Stomach smooth muscle (tissue), 2 donors: ENCODE measurements around the gene UBAP1L.

Experiments
- H3K27ac ChIP-seq: one replicate; pipeline ENCODE4 v1.7.0; 2013; ENCODE audit warnings: mild to moderate bottlenecking, low read length, inconsistent platforms
- H3K27me3 ChIP-seq, 2 donors: one replicate each; pipeline ENCODE4 v1.7.0; 2013; ENCODE audit warnings: low read length in 2 of 2; ENCODE audit not compliant: insufficient read depth in 2 of 2, control insufficient read depth in 1 of 2
- H3K36me3 ChIP-seq, 2 donors: one replicate each; pipeline ENCODE4 v1.7.0; 2013; ENCODE audit warnings: low read length in 2 of 2; ENCODE audit not compliant: control insufficient read depth in 2 of 2, insufficient read depth in 2 of 2
- H3K4me1 ChIP-seq: one replicate; pipeline ENCODE4 v1.7.0; 2013; ENCODE audit warnings: low read length; ENCODE audit not compliant: control insufficient read depth, insufficient read depth
- H3K4me3 ChIP-seq, 2 donors: one replicate each; pipeline ENCODE4 v1.7.0; 2013; ENCODE audit warnings: low read length in 2 of 2
- H3K9ac ChIP-seq, 2 donors: one replicate each; pipeline ENCODE4 v1.7.0; 2013; ENCODE audit warnings: low read length in 2 of 2, mild to moderate bottlenecking in 1 of 2
- H3K9me3 ChIP-seq, 2 donors: one replicate each; pipeline ENCODE4 v1.7.0; 2013; ENCODE audit warnings: low read length in 2 of 2; ENCODE audit not compliant: control insufficient read depth in 2 of 2
- donor health status: healthy.
- donor health status: Pancreatic carcinoma.

UBAP1L gene

DNA sequence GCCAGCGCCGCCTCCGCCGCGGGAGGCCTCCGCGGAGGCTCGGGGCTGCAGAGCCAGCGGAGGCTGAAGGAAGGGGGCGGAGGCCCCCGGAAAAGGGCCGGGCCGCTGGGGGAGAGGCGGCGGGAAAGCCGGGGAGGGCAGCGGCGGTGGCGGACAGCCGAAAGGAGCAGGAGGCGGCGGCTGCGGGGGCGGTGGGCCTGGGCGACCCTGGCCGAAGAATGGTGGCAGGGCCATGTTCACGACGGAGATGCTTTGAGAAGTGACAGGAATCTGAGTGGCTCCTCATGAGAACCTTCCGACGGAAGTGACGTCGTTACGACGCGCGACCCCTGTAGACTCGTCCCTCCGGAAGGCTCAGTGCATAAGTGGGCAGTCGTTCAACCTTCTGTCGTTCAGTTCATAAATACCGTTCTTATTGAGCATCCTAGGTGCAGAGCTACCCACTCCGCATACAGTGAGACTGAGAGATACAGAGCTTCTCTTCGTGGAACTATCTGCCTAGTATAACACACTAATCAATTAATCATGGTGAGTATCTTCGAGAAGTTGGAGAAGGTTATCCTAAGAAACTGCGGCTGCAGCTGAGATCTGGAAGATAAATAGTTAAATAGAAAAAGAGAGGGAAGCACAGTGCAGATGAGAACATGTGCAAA, 18.7 kb upstream of the UBAP1L start, which contains the start of gene PDCD7:
Gene PDCD7, minus strand, starts transcription at position 261 of the 653 bp plus-strand sequence. Its CDS starts 27 bp downstream, at position 234.
- peak within 1 kb of the TSS; percentile 83 to 97 for H3K4me3 ChIP-seq
- peak within 1 kb of the TSS; percentile 85 to 89 for H3K9ac ChIP-seq
- H3K4me1 ChIP-seq, result peaks cover 11% of the 10 kb centered on the region
- H3K27ac ChIP-seq, result peak within 1 kb of the TSS; percentile 71
- peaks cover 8 to 11% of the 10 kb centered on the region in 2 donors for H3K36me3 ChIP-seq
- H3K27me3 ChIP-seq, result no peaks in the 10 kb centered on the region
- no peaks in the 10 kb centered on the region for H3K9me3 ChIP-seq

GRCh38 chr15:65132878-65133547, 18.0 kb upstream of the UBAP1L start:
- Histone ChIP-seq H3K9ac (peak overlapping the region; percentile 85 to 89), H3K9me3 (no peaks in the 10 kb centered on the region), H3K27ac (peak overlapping the region; percentile 71)

GRCh38 chr15:65130941-65131340, 15.9 kb upstream of the UBAP1L start:
- peaks cover 24% of the 10 kb centered on the region in 2 donors for H3K36me3 ChIP-seq
- no peaks in the 10 kb centered on the region for H3K27me3 ChIP-seq
- no peaks in the 10 kb centered on the region for H3K9me3 ChIP-seq
- peaks cover 11% of the 10 kb centered on the region for H3K4me1 ChIP-seq
- no peak overlapping the region for H3K27ac ChIP-seq
- no peak overlapping the region for H3K4me3 ChIP-seq
- H3K9ac ChIP-seq, result no peak overlapping the region

More at GRCh38 chr15:65132878-65133547, 18.0 kb upstream of the UBAP1L start:
- H3K4me3 ChIP-seq, result peak overlapping the region; percentile 83 to 97
- H3K36me3 ChIP-seq, result peaks cover 14 to 18% of the 10 kb centered on the region in 2 donors
- no peaks in the 10 kb centered on the region for H3K27me3 ChIP-seq
- peaks cover 11% of the 10 kb centered on the region for H3K4me1 ChIP-seq

DNA sequence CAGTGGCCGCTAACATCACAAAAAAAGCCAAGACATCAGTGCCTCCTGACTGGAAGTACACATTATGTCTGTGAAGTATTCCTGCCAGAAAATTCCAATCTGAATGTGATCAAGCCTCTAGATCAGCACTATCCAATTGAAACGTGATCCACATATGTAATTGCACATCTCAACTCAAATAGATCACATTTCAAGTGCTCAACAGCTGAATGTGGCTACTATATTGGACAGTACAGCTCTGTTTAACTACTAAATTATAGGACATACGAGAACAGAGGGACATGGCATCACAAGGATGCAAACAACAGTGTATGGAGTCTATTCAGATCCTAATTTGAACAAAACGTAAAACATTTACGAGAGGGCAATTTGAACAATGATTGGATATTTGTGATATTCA, 542 bp upstream of the UBAP1L start:
- Histone ChIP-seq H3K4me1 (no peaks in the 10 kb centered on the region), H3K27me3 (no peaks in the 10 kb centered on the region), H3K9ac (no peak overlapping the region), H3K4me3 (no peak overlapping the region), H3K9me3 (no peaks in the 10 kb centered on the region), H3K36me3 (peaks cover 34 to 47% of the 10 kb centered on the region in 2 donors), H3K27ac (no peak overlapping the region)

DNA sequence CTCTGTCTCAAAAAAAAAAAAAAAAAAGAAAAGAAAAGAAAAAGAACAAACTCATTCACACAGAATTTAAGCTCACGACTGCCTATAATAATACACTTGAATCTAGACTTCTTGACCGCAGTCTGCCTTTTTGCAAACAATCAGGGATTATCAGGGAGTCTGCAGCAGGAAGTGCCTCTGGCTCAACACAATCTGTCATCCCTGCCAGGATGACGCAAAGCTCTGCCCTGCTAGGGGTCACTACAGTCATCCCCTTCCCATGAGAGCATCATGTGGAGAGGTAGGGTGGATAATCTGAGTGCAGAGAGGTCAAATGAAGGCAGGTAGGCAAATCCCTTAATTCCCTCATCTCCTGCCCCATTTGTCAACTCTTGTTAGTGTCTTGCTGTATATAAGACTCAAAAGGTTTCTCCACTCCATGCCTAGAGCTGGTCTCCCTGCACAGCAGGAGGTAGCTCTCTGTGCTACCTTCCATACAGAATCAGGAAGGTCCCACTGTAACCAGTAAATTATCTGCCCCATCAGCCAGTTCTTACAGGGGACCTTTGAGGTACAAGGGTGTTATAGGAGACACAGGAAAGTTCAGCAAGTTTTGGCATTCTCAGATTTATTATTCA, 4.2 kb downstream of the UBAP1L start:
- H3K36me3 ChIP-seq, result peaks cover 17 to 26% of the 10 kb centered on the region in 2 donors
- H3K4me1 ChIP-seq, result no peaks in the 10 kb centered on the region
- H3K27ac ChIP-seq, result no peak overlapping the region
- no peak overlapping the region for H3K4me3 ChIP-seq
- H3K9ac ChIP-seq, result no peak overlapping the region
- H3K9me3 ChIP-seq, result no peaks in the 10 kb centered on the region
- H3K27me3 ChIP-seq, result no peaks in the 10 kb centered on the region

DNA sequence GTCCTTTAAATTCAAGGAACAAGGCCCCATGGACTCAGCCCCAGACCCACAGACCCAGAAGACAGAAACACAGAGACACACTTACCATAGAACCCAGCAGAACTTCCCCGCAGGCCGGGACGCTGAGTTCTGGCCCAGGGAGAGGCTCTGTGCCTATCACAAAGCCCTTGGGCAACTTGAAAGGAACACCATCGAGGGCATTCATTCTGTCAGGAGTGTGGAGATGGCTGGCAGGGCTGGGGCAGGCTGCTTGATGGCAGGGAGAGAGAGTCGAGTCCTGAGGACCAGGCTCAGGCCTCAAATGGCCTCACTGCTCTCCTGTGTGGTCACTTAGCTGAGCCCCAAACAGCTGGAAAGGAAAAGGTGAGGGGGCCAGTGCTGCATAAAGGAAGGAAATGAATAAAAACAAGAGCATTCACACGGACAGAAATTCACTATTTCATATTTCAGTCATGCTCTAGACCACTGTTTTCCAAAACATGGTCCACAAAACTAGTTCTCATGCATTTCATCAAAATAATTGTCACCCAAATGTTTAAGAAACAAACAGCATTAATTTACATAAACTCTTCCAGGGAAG, 8.9 kb downstream of the UBAP1L start:
- no peak overlapping the region for H3K27ac ChIP-seq
- peaks cover 14 to 17% of the 10 kb centered on the region in 2 donors for H3K36me3 ChIP-seq
- no peaks in the 10 kb centered on the region for H3K9me3 ChIP-seq
- peaks cover 7% of the 10 kb centered on the region for H3K4me1 ChIP-seq
- H3K27me3 ChIP-seq, result no peaks in the 10 kb centered on the region
- no peak overlapping the region for H3K4me3 ChIP-seq
- H3K9ac ChIP-seq, result no peak overlapping the region

- H3K27me3 ChIP-seq, result no peaks in the 10 kb centered on the region
- peaks cover 7% of the 10 kb centered on the region for H3K4me1 ChIP-seq
- no peaks in the 10 kb centered on the region for H3K9me3 ChIP-seq
- H3K27ac ChIP-seq, result no peak overlapping the region
- no peak overlapping the region for H3K4me3 ChIP-seq
- peaks cover 19 to 20% of the 10 kb centered on the region in 2 donors for H3K36me3 ChIP-seq
- H3K9ac ChIP-seq, result no peak overlapping the region
Measured at GRCh38 chr15:65105038-65105437, 10.0 kb downstream of the UBAP1L start.

- Histone ChIP-seq H3K4me3 (no peak overlapping the region), H3K27me3 (no peaks in the 10 kb centered on the region), H3K9ac (no peak overlapping the region), H3K9me3 (no peaks in the 10 kb centered on the region), H3K4me1 (peaks cover 7% of the 10 kb centered on the region), H3K27ac (no peak overlapping the region), H3K36me3 (peaks cover 27 to 34% of the 10 kb centered on the region in 2 donors)
Measured at GRCh38 chr15:65102912-65103311, 12.1 kb downstream of the UBAP1L start.

DNA sequence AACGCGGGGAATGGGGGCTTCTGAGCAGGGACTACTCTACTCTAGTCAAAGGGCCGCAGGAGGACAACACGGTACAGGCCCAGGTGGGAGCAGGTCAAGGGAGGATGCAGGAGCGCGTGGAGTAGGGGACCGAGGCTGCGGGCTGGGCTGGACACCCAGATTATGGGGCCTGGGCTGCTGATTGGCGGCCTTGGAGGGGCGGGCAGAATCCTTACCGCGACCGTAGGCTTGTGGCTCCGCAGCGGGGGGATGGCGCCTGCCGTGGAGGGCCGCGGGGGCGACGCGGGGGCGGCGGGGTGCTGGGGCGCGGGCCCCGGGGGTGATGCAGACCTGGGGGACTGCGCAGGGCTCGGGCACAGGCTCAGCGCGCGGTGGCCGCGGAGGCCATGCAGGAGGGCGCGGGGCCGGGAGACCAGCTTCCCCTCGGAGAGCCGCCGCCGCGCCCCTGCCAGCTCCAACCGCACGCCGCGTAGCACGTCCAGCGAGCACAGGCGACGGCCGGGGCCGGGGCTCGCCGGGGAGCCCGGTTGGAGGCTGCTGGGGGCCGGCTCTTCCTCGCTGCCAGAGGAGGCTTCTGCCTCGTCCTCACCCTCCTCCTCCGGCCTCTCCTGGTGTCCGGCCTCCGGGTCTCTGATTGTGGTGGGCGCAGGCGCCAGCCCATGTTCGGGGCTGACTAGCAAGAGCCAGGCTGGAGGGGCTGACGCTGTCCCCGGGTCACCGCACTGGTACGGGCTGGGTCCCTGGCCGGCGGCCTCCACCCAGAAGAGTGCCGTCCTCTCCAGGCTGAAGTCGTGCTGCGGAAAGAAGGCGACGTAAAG, 12.9 kb downstream of the UBAP1L start:
- Histone ChIP-seq H3K36me3 (peaks cover 27 to 36% of the 10 kb centered on the region in 2 donors), H3K9me3 (no peaks in the 10 kb centered on the region), H3K4me3 (no peak overlapping the region), H3K4me1 (peaks cover 7% of the 10 kb centered on the region), H3K27ac (no peak overlapping the region), H3K9ac (no peak overlapping the region), H3K27me3 (no peaks in the 10 kb centered on the region)

DNA sequence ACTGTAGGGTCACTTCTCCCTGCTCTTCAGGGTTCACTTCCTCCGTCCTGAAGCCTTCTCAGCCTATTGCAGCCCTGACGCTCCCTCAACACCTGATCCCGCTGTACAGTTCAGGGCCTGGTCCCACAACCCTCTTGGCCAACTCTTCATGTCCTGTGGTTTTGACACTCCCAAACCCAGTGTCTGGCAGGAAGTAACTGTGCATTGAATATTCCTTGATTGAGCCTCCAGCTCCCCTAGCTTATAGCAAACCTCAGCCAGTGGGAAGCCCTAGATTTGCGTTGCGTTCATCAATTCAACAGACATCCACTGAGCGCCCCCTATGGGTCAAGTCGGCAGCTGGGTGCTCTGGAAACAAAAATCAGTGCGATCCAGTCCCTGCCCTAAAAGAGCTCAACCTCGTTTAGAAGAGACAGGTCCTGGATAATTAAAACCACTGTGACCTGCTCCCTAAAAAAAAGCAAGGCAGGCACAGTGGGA, 13.5 kb downstream of the UBAP1L start:
- H3K4me1 ChIP-seq, result peaks cover 9% of the 10 kb centered on the region
- no peaks in the 10 kb centered on the region for H3K27me3 ChIP-seq
- peaks cover 27 to 37% of the 10 kb centered on the region in 2 donors for H3K36me3 ChIP-seq
- H3K9ac ChIP-seq, result no peak overlapping the region
- no peaks in the 10 kb centered on the region for H3K9me3 ChIP-seq
- no peak overlapping the region for H3K27ac ChIP-seq
- no peak overlapping the region for H3K4me3 ChIP-seq
